ENCODE measurements around the gene MYO18A.

Gene MYO18A

GRCh38 chr17:29162909-29163341 is 17.3 kb downstream of the MYO18A start:
- Mint-ChIP-seq H3K36me3 (peaks cover 8% of the 10 kb centered on the region), H3K4me3 (no peak overlapping the region), H3K27ac (no peak overlapping the region), H3K4me1 (peaks cover 18% of the 10 kb centered on the region), H3K9me3 (no peaks in the 10 kb centered on the region)
- DNase-seq (ENCODE audit: low spot score in 2 of 2), result no peak
- peak; percentile 29 for ATAC-seq

GRCh38 chr17:29162082-29162908 is 17.9 kb downstream of the MYO18A start:
- H3K9me3 Mint-ChIP-seq, result no peaks in the 10 kb centered on the region
- no peak overlapping the region for H3K27ac Mint-ChIP-seq
- DNase-seq (ENCODE audit: low spot score in 2 of 2), result no peak
- H3K4me3 Mint-ChIP-seq, result no peak overlapping the region
- ATAC-seq, result no peak
- H3K36me3 Mint-ChIP-seq, result peaks cover 8% of the 10 kb centered on the region
- H3K4me1 Mint-ChIP-seq, result peaks cover 22% of the 10 kb centered on the region

GRCh38 chr17:29160253-29160652 is 19.9 kb downstream of the MYO18A start:
- H3K9me3 Mint-ChIP-seq, result no peaks in the 10 kb centered on the region
- no peak overlapping the region for H3K27ac Mint-ChIP-seq
- H3K4me1 Mint-ChIP-seq, result peaks cover 41% of the 10 kb centered on the region
- H3K4me3 Mint-ChIP-seq, result no peak overlapping the region
- H3K36me3 Mint-ChIP-seq, result no peaks in the 10 kb centered on the region
- ATAC-seq (no peak), DNase-seq (ENCODE audit: low spot score in 2 of 2) (no peak)

- DNase-seq (ENCODE audit: low spot score in 2 of 2), result no peak
- H3K4me1 Mint-ChIP-seq, result peaks cover 50% of the 10 kb centered on the region
- ATAC-seq, result no peak
- no peaks in the 10 kb centered on the region for H3K9me3 Mint-ChIP-seq
- H3K36me3 Mint-ChIP-seq, result no peaks in the 10 kb centered on the region
- H3K27ac Mint-ChIP-seq, result peak overlapping the region; percentile 88
- H3K4me3 Mint-ChIP-seq, result peak overlapping the region; percentile 27
These were observed 20.8 kb downstream of the MYO18A start for GRCh38 chr17:29159306-29159860.

GRCh38 chr17:29158488-29159275 is 21.5 kb downstream of the MYO18A start:
- Mint-ChIP-seq H3K4me1 (peaks cover 57% of the 10 kb centered on the region), H3K27ac (peak overlapping the region; percentile 88), H3K9me3 (no peaks in the 10 kb centered on the region), H3K36me3 (no peaks in the 10 kb centered on the region), H3K4me3 (peak overlapping the region; percentile 27)
- ATAC-seq, result no peak
- no peak for DNase-seq (ENCODE audit: low spot score in 2 of 2)

GRCh38 chr17:29158096-29158487 is 22.1 kb downstream of the MYO18A start:
- ATAC-seq (no peak), DNase-seq (ENCODE audit: low spot score in 2 of 2) (no peak)
- Mint-ChIP-seq H3K27ac (peak overlapping the region; percentile 96), H3K9me3 (no peaks in the 10 kb centered on the region), H3K4me1 (peaks cover 62% of the 10 kb centered on the region), H3K4me3 (no peak overlapping the region), H3K36me3 (no peaks in the 10 kb centered on the region)

GRCh38 chr17:29157310-29157709 is 22.9 kb downstream of the MYO18A start:
- ATAC-seq, result no peak
- H3K4me1 Mint-ChIP-seq, result peaks cover 62% of the 10 kb centered on the region
- peak overlapping the region; percentile 96 for H3K27ac Mint-ChIP-seq
- H3K36me3 Mint-ChIP-seq, result no peaks in the 10 kb centered on the region
- no peak for DNase-seq (ENCODE audit: low spot score in 2 of 2)
- H3K4me3 Mint-ChIP-seq, result no peak overlapping the region
- H3K9me3 Mint-ChIP-seq, result no peaks in the 10 kb centered on the region

GRCh38 chr17:29156781-29157180 is 23.4 kb downstream of the MYO18A start:
- ATAC-seq, result no peak
- H3K36me3 Mint-ChIP-seq, result no peaks in the 10 kb centered on the region
- peak overlapping the region; percentile 96 for H3K27ac Mint-ChIP-seq
- no peaks in the 10 kb centered on the region for H3K9me3 Mint-ChIP-seq
- no peak for DNase-seq (ENCODE audit: low spot score in 2 of 2)
- H3K4me1 Mint-ChIP-seq, result peaks cover 64% of the 10 kb centered on the region
- H3K4me3 Mint-ChIP-seq, result no peak overlapping the region

GRCh38 chr17:29155966-29156338 is 24.2 kb downstream of the MYO18A start:
- ATAC-seq, result no peak
- Mint-ChIP-seq H3K27ac (peak overlapping the region; percentile 96), H3K4me3 (peak overlapping the region; percentile 77), H3K9me3 (no peaks in the 10 kb centered on the region), H3K4me1 (peaks cover 69% of the 10 kb centered on the region), H3K36me3 (no peaks in the 10 kb centered on the region)
- no peak for DNase-seq (ENCODE audit: low spot score in 2 of 2)

- Mint-ChIP-seq H3K4me1 (peaks cover 74% of the 10 kb centered on the region), H3K4me3 (peak overlapping the region; percentile 77), H3K36me3 (no peaks in the 10 kb centered on the region), H3K27ac (peak overlapping the region; percentile 96), H3K9me3 (no peaks in the 10 kb centered on the region)
- DNase-seq (ENCODE audit: low spot score in 2 of 2), result peak; percentile 42 to 83
- peak; percentile 94 for ATAC-seq
These were observed 24.8 kb downstream of the MYO18A start for GRCh38 chr17:29155227-29155965.

GRCh38 chr17:29154516-29155226 is 25.5 kb downstream of the MYO18A start:
- H3K4me1 Mint-ChIP-seq, result peaks cover 76% of the 10 kb centered on the region
- H3K27ac Mint-ChIP-seq, result peak overlapping the region; percentile 96
- no peaks in the 10 kb centered on the region for H3K36me3 Mint-ChIP-seq
- peak overlapping the region; percentile 77 for H3K4me3 Mint-ChIP-seq
- H3K9me3 Mint-ChIP-seq, result no peaks in the 10 kb centered on the region
- peak; percentile 75 for ATAC-seq
- DNase-seq (ENCODE audit: low spot score in 2 of 2), result no peak

GRCh38 chr17:29151567-29151966 is 28.6 kb downstream of the MYO18A start:
- H3K36me3 Mint-ChIP-seq, result no peaks in the 10 kb centered on the region
- peak overlapping the region; percentile 75 for H3K27ac Mint-ChIP-seq
- ATAC-seq (no peak), DNase-seq (ENCODE audit: low spot score in 2 of 2) (no peak)
- H3K4me1 Mint-ChIP-seq, result peaks cover 80% of the 10 kb centered on the region
- H3K9me3 Mint-ChIP-seq, result no peaks in the 10 kb centered on the region
- no peak overlapping the region for H3K4me3 Mint-ChIP-seq

- no peak for ATAC-seq
- peaks cover 78% of the 10 kb centered on the region for H3K4me1 Mint-ChIP-seq
- H3K27ac Mint-ChIP-seq, result peak overlapping the region; percentile 91
- no peaks in the 10 kb centered on the region for H3K36me3 Mint-ChIP-seq
- no peaks in the 10 kb centered on the region for H3K9me3 Mint-ChIP-seq
- peak overlapping the region; percentile 78 for H3K4me3 Mint-ChIP-seq
- DNase-seq (ENCODE audit: low spot score in 2 of 2), result no peak
These were observed 30.0 kb downstream of the MYO18A start for GRCh38 chr17:29150161-29150560.

GRCh38 chr17:29149431-29150064 is 30.6 kb downstream of the MYO18A start:
- peaks cover 75% of the 10 kb centered on the region for H3K4me1 Mint-ChIP-seq
- peak overlapping the region; percentile 91 for H3K27ac Mint-ChIP-seq
- DNase-seq (ENCODE audit: low spot score in 2 of 2), result peak in 1 of 2 donors; percentile 67
- peak overlapping the region; percentile 78 for H3K4me3 Mint-ChIP-seq
- H3K36me3 Mint-ChIP-seq, result no peaks in the 10 kb centered on the region
- ATAC-seq, result no peak
- no peaks in the 10 kb centered on the region for H3K9me3 Mint-ChIP-seq

Measured in stimulated activated effector memory CD8-positive, alpha-beta T cell treated with anti-CD3 and anti-CD28 coated beads, Interleukin-12 subunit alpha, Interleukin-12 subunit beta, amount 100 ng/mL, for 72 hours (primary cell).